ENCODE results near the gene CCDC175.

CCDC175 gene

GRCh38 chr14:59547310-59547709 lies 29.3 kb downstream of the CCDC175 start:
- DNase-seq (ENCODE audit: insufficient read length, low spot score) (no peak), FAIRE-seq (no peak)
- no peak for TF ChIP-seq POLR2A (IDR thresholded peaks at IDR 0.05; ENCODE audit: low read depth, low read length)
- TF ChIP-seq SPI1 (IDR thresholded peaks at IDR 0.05; ENCODE audit: low read depth, low read length), result no peak
- TF ChIP-seq POLR2AphosphoS5 (IDR thresholded peaks at IDR 0.05; ENCODE audit: low read depth, low read length), result no peak
- no peak for TF ChIP-seq POU2F2 (IDR thresholded peaks at IDR 0.05; ENCODE audit: low read depth, low read length)

- TF ChIP-seq TAF1 (IDR thresholded peaks at IDR 0.05; ENCODE audit: low read depth, low read length) (no peak), POU2F2 (IDR thresholded peaks at IDR 0.05; ENCODE audit: low read depth, low read length) (no peak), POLR2AphosphoS5 (IDR thresholded peaks at IDR 0.05; ENCODE audit: low read depth, low read length) (no peak), SPI1 (IDR thresholded peaks at IDR 0.05; ENCODE audit: low read depth, low read length) (no peak), PAX5 (IDR thresholded peaks at IDR 0.05; ENCODE audit: insufficient read depth, low read length, severe bottlenecking) (no peak), POLR2A (IDR thresholded peaks at IDR 0.05; ENCODE audit: low read depth, low read length) (no peak)
- FAIRE-seq, result no peak
- no peak for DNase-seq (ENCODE audit: insufficient read length, low spot score)
Observed at GRCh38 chr14:59543873-59544272, 32.7 kb downstream of the CCDC175 start.

GRCh38 chr14:59541731-59542130 lies 34.9 kb downstream of the CCDC175 start:
- FAIRE-seq, result no peak
- TF ChIP-seq POU2F2 (IDR thresholded peaks at IDR 0.05; ENCODE audit: low read depth, low read length), result no peak
- no peak for TF ChIP-seq POLR2AphosphoS5 (IDR thresholded peaks at IDR 0.05; ENCODE audit: low read depth, low read length)
- no peak for TF ChIP-seq SPI1 (IDR thresholded peaks at IDR 0.05; ENCODE audit: low read depth, low read length)
- TF ChIP-seq POLR2A (IDR thresholded peaks at IDR 0.05; ENCODE audit: low read depth, low read length), result no peak
- no peak for TF ChIP-seq TAF1 (IDR thresholded peaks at IDR 0.05; ENCODE audit: low read depth, low read length)
- TF ChIP-seq PAX5 (IDR thresholded peaks at IDR 0.05; ENCODE audit: insufficient read depth, low read length, severe bottlenecking), result no peak

GRCh38 chr14:59540852-59541251 lies 35.8 kb downstream of the CCDC175 start:
- FAIRE-seq (no peak), DNase-seq (ENCODE audit: insufficient read length, low spot score) (no peak)
- TF ChIP-seq POLR2A (IDR thresholded peaks at IDR 0.05; ENCODE audit: low read depth, low read length) (no peak), POLR2AphosphoS5 (IDR thresholded peaks at IDR 0.05; ENCODE audit: low read depth, low read length) (no peak), PAX5 (IDR thresholded peaks at IDR 0.05; ENCODE audit: insufficient read depth, low read length, severe bottlenecking) (no peak), POU2F2 (IDR thresholded peaks at IDR 0.05; ENCODE audit: low read depth, low read length) (no peak), TAF1 (IDR thresholded peaks at IDR 0.05; ENCODE audit: low read depth, low read length) (no peak), SPI1 (IDR thresholded peaks at IDR 0.05; ENCODE audit: low read depth, low read length) (no peak)

More at GRCh38 chr14:59541731-59542130, 34.9 kb downstream of the CCDC175 start:
- no peak for DNase-seq (ENCODE audit: insufficient read length, low spot score)

- FAIRE-seq, result no peak
- no peak for DNase-seq (ENCODE audit: insufficient read length, low spot score)
- TF ChIP-seq POU2F2 (IDR thresholded peaks at IDR 0.05; ENCODE audit: low read depth, low read length), result no peak
- no peak for TF ChIP-seq POLR2AphosphoS5 (IDR thresholded peaks at IDR 0.05; ENCODE audit: low read depth, low read length)
- TF ChIP-seq SPI1 (IDR thresholded peaks at IDR 0.05; ENCODE audit: low read depth, low read length), result peak; percentile 32; the same call in 1 of the 2 replicates
- TF ChIP-seq POLR2A (IDR thresholded peaks at IDR 0.05; ENCODE audit: low read depth, low read length), result no peak
- no peak for TF ChIP-seq PAX5 (IDR thresholded peaks at IDR 0.05; ENCODE audit: insufficient read depth, low read length, severe bottlenecking)
- no peak for TF ChIP-seq TAF1 (IDR thresholded peaks at IDR 0.05; ENCODE audit: low read depth, low read length)
Observed at GRCh38 chr14:59538936-59539335, 37.7 kb downstream of the CCDC175 start.

GRCh38 chr14:59537476-59537875 lies 39.1 kb downstream of the CCDC175 start:
- DNase-seq (ENCODE audit: insufficient read length, low spot score), result no peak
- TF ChIP-seq POLR2A (IDR thresholded peaks at IDR 0.05; ENCODE audit: low read depth, low read length), result no peak
- no peak for TF ChIP-seq PAX5 (IDR thresholded peaks at IDR 0.05; ENCODE audit: insufficient read depth, low read length, severe bottlenecking)
- no peak for TF ChIP-seq TAF1 (IDR thresholded peaks at IDR 0.05; ENCODE audit: low read depth, low read length)
- TF ChIP-seq POLR2AphosphoS5 (IDR thresholded peaks at IDR 0.05; ENCODE audit: low read depth, low read length), result no peak
- no peak for TF ChIP-seq SPI1 (IDR thresholded peaks at IDR 0.05; ENCODE audit: low read depth, low read length)
- no peak for TF ChIP-seq POU2F2 (IDR thresholded peaks at IDR 0.05; ENCODE audit: low read depth, low read length)
- no peak for FAIRE-seq

GRCh38 chr14:59534361-59534987 lies 42.1 kb downstream of the CCDC175 start:
- FAIRE-seq (no peak), DNase-seq (ENCODE audit: insufficient read length, low spot score) (no peak)
- TF ChIP-seq POLR2A (IDR thresholded peaks at IDR 0.05; ENCODE audit: low read depth, low read length) (no peak), SPI1 (IDR thresholded peaks at IDR 0.05; ENCODE audit: low read depth, low read length) (no peak), POU2F2 (IDR thresholded peaks at IDR 0.05; ENCODE audit: low read depth, low read length) (no peak), PAX5 (IDR thresholded peaks at IDR 0.05; ENCODE audit: insufficient read depth, low read length, severe bottlenecking) (no peak), POLR2AphosphoS5 (IDR thresholded peaks at IDR 0.05; ENCODE audit: low read depth, low read length) (no peak), TAF1 (IDR thresholded peaks at IDR 0.05; ENCODE audit: low read depth, low read length) (no peak)

- TF ChIP-seq POLR2AphosphoS5 (IDR thresholded peaks at IDR 0.05; ENCODE audit: low read depth, low read length) (no peak), SPI1 (IDR thresholded peaks at IDR 0.05; ENCODE audit: low read depth, low read length) (no peak), POU2F2 (IDR thresholded peaks at IDR 0.05; ENCODE audit: low read depth, low read length) (no peak), TAF1 (IDR thresholded peaks at IDR 0.05; ENCODE audit: low read depth, low read length) (no peak), PAX5 (IDR thresholded peaks at IDR 0.05; ENCODE audit: insufficient read depth, low read length, severe bottlenecking) (no peak), POLR2A (IDR thresholded peaks at IDR 0.05; ENCODE audit: low read depth, low read length) (no peak)
- DNase-seq (ENCODE audit: insufficient read length, low spot score) (no peak), FAIRE-seq (no peak)
Observed at GRCh38 chr14:59532419-59532818, 44.2 kb downstream of the CCDC175 start.

- FAIRE-seq (no peak), DNase-seq (ENCODE audit: insufficient read length, low spot score) (no peak)
- TF ChIP-seq POLR2A (IDR thresholded peaks at IDR 0.05; ENCODE audit: low read depth, low read length), result no peak
Observed at GRCh38 chr14:59530349-59530748, 46.3 kb downstream of the CCDC175 start.

- no peak for TF ChIP-seq SPI1 (IDR thresholded peaks at IDR 0.05; ENCODE audit: low read depth, low read length)
- no peak for TF ChIP-seq PAX5 (IDR thresholded peaks at IDR 0.05; ENCODE audit: insufficient read depth, low read length, severe bottlenecking)
- no peak for TF ChIP-seq POLR2A (IDR thresholded peaks at IDR 0.05; ENCODE audit: low read depth, low read length)
- no peak for TF ChIP-seq POLR2AphosphoS5 (IDR thresholded peaks at IDR 0.05; ENCODE audit: low read depth, low read length)
- no peak for TF ChIP-seq TAF1 (IDR thresholded peaks at IDR 0.05; ENCODE audit: low read depth, low read length)
- TF ChIP-seq POU2F2 (IDR thresholded peaks at IDR 0.05; ENCODE audit: low read depth, low read length), result no peak
- no peak for FAIRE-seq
- DNase-seq (ENCODE audit: insufficient read length, low spot score), result no peak
Observed at GRCh38 chr14:59529189-59529588, 47.4 kb downstream of the CCDC175 start.

All from GM12891 (cell line).